ENCODE data around the gene JTB. TPM values are rescaled to one million over a fixed set of nuclear protein-coding genes. Genes with fewer than 3 reads are reported as not detected.
"Not testable (repeated sequence)": the region's sequence is repeated elsewhere in the genome, so short reads cannot be mapped to it uniquely, and the experiment has no call there.

Gene JTB
- total RNA-seq, 1 donor from 2014 or later: 72.1 TPM

DNA sequence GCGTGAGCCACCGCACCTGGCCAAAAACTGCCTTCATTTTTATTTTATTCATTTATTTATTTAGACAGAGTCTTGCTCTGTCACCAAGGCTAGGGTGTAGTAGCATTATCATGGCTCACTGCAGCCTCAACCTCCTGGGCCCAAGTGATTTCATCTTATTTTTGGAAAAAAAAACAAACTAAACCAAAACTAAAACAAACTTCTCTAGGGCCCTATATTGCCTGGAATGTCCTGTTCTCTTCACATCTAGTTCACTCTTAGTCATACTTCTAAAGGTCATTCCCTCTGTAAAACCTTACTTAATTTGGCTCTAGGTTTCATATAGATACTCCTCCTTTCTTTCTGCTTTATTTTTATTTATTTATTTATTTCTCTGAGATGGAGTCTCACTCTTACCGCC is 28.7 kb upstream of the JTB start:
- TF ChIP-seq, protein P1, sequence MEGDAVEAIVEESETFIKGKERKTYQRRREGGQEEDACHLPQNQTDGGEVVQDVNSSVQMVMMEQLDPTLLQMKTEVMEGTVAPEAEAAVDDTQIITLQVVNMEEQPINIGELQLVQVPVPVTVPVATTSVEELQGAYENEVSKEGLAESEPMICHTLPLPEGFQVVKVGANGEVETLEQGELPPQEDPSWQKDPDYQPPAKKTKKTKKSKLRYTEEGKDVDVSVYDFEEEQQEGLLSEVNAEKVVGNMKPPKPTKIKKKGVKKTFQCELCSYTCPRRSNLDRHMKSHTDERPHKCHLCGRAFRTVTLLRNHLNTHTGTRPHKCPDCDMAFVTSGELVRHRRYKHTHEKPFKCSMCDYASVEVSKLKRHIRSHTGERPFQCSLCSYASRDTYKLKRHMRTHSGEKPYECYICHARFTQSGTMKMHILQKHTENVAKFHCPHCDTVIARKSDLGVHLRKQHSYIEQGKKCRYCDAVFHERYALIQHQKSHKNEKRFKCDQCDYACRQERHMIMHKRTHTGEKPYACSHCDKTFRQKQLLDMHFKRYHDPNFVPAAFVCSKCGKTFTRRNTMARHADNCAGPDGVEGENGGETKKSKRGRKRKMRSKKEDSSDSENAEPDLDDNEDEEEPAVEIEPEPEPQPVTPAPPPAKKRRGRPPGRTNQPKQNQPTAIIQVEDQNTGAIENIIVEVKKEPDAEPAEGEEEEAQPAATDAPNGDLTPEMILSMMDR (IDR thresholded peaks at IDR 0.05; ENCODE audit: unreplicated experiment): no peak
- Mint-ChIP-seq H3K4me1 (peaks cover 13% of the 10 kb centered on the region), H3K27me3 (ENCODE audit: low read depth) (no peaks in the 10 kb centered on the region), H3K9me3 (no peaks in the 10 kb centered on the region), H3K4me3 (no peak overlapping the region), H3K36me3 (no peaks in the 10 kb centered on the region), H3K27ac (no peak overlapping the region)
- DNase-seq (ENCODE audit: low spot score in 2 of 2, unreplicated experiment in 2 of 2): no peak

DNA sequence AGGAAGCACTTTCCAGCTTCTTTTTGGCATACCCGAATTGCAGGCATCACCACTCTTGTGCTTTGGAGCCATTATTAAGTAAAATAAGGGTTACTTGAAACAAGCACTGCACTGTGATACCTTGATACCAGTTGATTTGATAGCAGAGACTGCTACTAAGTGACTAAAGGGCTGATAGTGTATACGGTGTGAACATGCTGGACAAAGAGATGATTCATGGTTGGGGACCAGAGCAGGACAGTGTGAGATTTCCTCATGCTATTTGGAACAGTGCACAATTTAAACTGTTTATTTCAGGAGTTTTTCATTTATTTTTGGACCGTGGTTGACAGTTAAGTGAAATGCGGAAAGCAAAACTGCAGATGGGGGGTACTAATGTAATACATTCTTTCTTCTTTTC is 22.9 kb upstream of the JTB start:
- H3K4me3 Mint-ChIP-seq: no peak overlapping the region
- peaks cover 4% of the 10 kb centered on the region for H3K36me3 Mint-ChIP-seq
- TF ChIP-seq, protein P1 (IDR thresholded peaks at IDR 0.05; ENCODE audit: unreplicated experiment): no peak
- no peaks in the 10 kb centered on the region for H3K27me3 Mint-ChIP-seq (ENCODE audit: low read depth)
- H3K4me1 Mint-ChIP-seq: peaks cover 19% of the 10 kb centered on the region
- H3K9me3 Mint-ChIP-seq: no peaks in the 10 kb centered on the region
- H3K27ac Mint-ChIP-seq: peak overlapping the region; percentile 97
- DNase-seq (ENCODE audit: low spot score in 2 of 2, unreplicated experiment in 2 of 2): no peak

DNA sequence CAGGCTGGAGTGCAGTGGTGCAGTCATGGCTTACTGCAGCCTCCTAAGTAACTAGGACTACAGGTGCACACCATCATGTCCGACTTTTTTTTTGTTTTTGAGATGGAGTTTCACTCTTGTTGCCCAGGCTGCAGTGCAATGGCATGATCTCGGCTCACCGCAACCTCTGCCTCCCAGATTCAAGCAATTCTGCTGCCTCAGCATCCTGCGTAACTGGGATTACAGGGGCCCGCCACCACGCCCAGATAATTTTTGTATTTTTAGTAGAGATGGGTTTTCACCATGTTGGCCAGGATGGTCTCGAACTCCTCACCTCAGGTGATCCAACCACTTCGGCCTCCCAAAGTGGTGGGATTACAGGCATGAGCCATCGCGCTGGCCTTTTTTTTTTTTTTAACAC is 19.4 kb upstream of the JTB start:
- not testable (repeated sequence) for H3K4me3 Mint-ChIP-seq; H3K9me3 Mint-ChIP-seq; H3K27me3 Mint-ChIP-seq (ENCODE audit: low read depth); DNase-seq (ENCODE audit: low spot score in 2 of 2, unreplicated experiment in 2 of 2)
- Mint-ChIP-seq H3K4me1 (peaks cover 25% of the 10 kb centered on the region), H3K27ac (peak overlapping the region; percentile 21), H3K36me3 (peaks cover 19% of the 10 kb centered on the region)

DNA sequence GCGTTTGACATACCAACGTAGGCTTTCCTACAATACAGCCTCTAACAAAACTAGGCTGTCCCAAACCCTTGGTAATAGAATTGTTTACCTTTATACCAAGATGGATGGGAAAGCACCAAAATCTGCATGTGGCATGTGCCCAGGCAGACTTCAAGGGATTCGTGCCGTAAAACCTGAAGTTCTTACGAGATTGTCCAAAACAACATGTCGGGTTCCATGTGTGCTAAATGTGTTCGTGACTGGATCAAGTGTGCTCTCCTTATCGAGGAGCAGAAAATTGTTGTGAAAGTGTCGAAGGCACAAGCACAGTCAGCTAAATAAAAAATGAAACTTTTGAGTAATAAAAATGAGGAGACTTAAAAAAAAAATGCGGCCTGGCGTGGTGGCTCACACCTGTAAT is 18.2 kb upstream of the JTB start:
- Mint-ChIP-seq H3K27ac (peak overlapping the region; percentile 69), H3K9me3 (no peaks in the 10 kb centered on the region), H3K4me3 (no peak overlapping the region), H3K4me1 (peaks cover 22% of the 10 kb centered on the region), H3K27me3 (ENCODE audit: low read depth) (no peaks in the 10 kb centered on the region), H3K36me3 (peaks cover 27% of the 10 kb centered on the region)
- DNase-seq (ENCODE audit: low spot score in 2 of 2, unreplicated experiment in 2 of 2): no peak
- TF ChIP-seq, protein P1 (IDR thresholded peaks at IDR 0.05; ENCODE audit: unreplicated experiment): no peak

DNA sequence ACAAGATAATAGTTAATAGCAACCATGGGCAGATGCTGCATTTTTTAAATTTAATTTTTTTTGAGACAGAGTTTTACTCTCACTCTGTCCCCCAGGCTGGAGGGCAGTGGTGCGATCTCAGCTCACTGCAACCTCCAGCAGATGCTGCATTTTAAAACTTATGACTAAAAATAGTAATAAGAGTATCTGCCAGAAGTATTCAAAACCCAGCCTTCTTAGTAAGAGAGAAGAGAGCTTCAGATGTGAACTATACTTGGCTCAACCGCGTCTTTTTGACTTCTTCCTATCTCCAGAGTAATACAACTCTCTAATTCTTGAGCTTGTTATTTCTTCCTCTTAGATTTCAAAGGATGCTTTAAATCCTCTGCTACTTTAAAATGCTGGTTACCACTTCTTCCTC is 17.7 kb upstream of the JTB start:
- Mint-ChIP-seq H3K27ac (peak overlapping the region; percentile 69), H3K27me3 (ENCODE audit: low read depth) (no peaks in the 10 kb centered on the region), H3K4me1 (peaks cover 23% of the 10 kb centered on the region), H3K36me3 (peaks cover 27% of the 10 kb centered on the region), H3K9me3 (no peaks in the 10 kb centered on the region), H3K4me3 (no peak overlapping the region)
- no peak for DNase-seq (ENCODE audit: low spot score in 2 of 2, unreplicated experiment in 2 of 2)
- TF ChIP-seq, protein P1 (IDR thresholded peaks at IDR 0.05; ENCODE audit: unreplicated experiment): no peak

DNA sequence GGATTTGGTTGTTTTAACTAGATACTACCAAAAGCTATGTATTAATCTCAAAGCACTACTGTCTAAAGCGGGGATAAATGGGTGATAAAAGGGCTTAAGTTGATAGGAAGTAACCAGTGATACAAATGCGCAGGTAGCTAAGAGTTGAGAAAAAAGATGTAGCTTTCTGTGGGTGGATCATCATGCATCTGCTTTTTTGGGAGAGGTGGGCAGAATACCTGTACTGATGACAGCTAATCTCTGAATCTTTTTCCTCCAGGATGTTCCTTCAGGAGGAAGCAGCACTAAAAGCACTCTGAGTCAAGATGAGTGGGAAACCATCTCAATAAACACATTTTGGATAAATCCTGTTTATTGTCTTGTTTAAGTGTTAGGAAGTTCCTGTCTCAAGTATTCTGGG is 14.3 kb upstream of the JTB start:
- Mint-ChIP-seq H3K9me3 (no peaks in the 10 kb centered on the region), H3K4me3 (peak overlapping the region; percentile 98), H3K4me1 (peaks cover 25% of the 10 kb centered on the region), H3K27me3 (ENCODE audit: low read depth) (no peaks in the 10 kb centered on the region), H3K36me3 (peaks cover 27% of the 10 kb centered on the region), H3K27ac (peak overlapping the region; percentile 99)
- TF ChIP-seq, protein P1 (IDR thresholded peaks at IDR 0.05; ENCODE audit: unreplicated experiment): no peak
- no peak for DNase-seq (ENCODE audit: low spot score in 2 of 2, unreplicated experiment in 2 of 2)

Measured in mesothelial cell of epicardium (in vitro differentiated cells).